ENCODE data around the gene UNC5C. TPM values are rescaled to one million over a fixed set of nuclear protein-coding genes. Genes with fewer than 3 reads are reported as not detected.

The UNC5C gene
- total and polyA plus RNA-seq, 4 experiments from 2014 or later: not detected

DNA sequence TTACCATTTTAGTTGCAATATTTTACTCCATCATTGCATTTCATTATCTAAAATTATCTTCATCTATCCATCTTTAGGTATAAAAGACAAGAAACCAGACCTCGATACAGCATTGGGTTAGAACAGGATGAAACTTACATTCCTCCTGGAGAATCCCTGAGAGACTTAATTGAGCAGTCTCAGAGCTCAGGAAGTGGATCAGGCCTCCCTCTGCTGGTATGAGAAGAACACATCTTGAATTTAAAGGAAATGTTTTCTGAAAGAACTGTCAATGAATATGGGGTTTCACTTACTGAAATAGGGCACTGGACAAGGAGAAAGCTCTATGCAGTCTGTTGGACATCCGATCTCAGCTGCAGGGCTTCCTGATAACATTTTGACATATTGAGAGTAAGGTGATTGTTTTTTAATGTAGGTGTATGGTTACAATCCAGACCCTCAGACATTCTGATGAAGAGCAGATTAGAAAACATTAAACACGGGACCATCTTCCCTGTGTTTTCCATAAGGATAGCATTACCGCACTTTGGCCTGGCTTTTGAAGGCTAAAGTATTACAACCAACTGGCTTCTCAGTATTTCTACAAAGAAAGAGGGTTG, 423.8 kb downstream of the UNC5C start:
- CTCF ChIA-PET (ENCODE audit: partially characterized antibody): interaction anchor here (1.9 kb wide), 1 partner anchor 505 kb away, joined by 5 read pairs; no protein-coding TSS in a partner anchor
- intact Hi-C loops (cut with micrococcal nuclease): loop anchor here (10.0 kb wide), 1 partner anchor 720 kb away; no protein-coding TSS in a partner anchor
- Mint-ChIP-seq H3K9me3 (no peaks in the 10 kb centered on the region), H3K27ac (no peak overlapping the region), H3K4me3 (no peak overlapping the region), H3K4me1 (peaks cover 0 to 2% (median 0%) of the 10 kb centered on the region in 4 donors), H3K36me3 (no peaks in the 10 kb centered on the region), H3K27me3 (peaks cover 0 to 2% of the 10 kb centered on the region in 2 donors)
- Histone ChIP-seq H3K36me3 (ENCODE audit: insufficient read depth, low read length) (no peaks in the 10 kb centered on the region), H3K27ac (ENCODE audit: low read depth, low read length) (no peak overlapping the region), H3K4me3 (ENCODE audit: low read length in 2 of 2) (no peak overlapping the region), H3K4me1 (ENCODE audit: insufficient read depth, low read length) (no peaks in the 10 kb centered on the region), H3K27me3 (ENCODE audit: insufficient read depth, low read length) (no peaks in the 10 kb centered on the region), H3K9me3 (ENCODE audit: control insufficient read depth in 1 of 2, low read length in 2 of 2) (no peaks in the 10 kb centered on the region)
- DNase-seq: no peak
- POLR2A ChIA-PET (ENCODE audit: partially characterized antibody): no interaction called here

DNA sequence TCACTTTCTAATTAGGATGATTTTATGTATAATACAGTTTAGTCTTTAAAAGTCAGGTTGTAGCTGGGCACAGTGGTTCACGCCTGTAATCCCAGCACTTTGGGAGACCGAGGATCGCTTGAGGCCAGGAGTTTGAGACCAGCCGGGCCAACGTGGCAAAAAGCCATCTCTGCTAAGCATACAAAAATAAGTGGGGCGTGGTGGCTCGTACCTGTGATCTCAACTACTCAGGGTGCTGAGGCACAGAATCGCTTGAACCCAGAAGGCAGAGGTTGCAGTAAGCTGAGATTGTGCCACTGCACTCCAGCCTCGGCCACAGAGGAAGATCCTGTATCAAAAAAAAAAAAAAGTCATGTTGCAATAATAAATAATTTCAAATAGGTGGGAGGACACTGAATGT, 426.8 kb downstream of the UNC5C start:
- Mint-ChIP-seq H3K4me3 (no peak overlapping the region), H3K27ac (no peak overlapping the region), H3K27me3 (peaks cover 0 to 2% of the 10 kb centered on the region in 2 donors), H3K4me1 (no peaks in the 10 kb centered on the region), H3K9me3 (no peaks in the 10 kb centered on the region), H3K36me3 (no peaks in the 10 kb centered on the region)
- intact Hi-C loops (cut with micrococcal nuclease): loop anchor here (10.0 kb wide), 1 partner anchor 717 kb away; no protein-coding TSS in a partner anchor
- Histone ChIP-seq H3K4me3 (ENCODE audit: low read length in 2 of 2) (no peak overlapping the region), H3K9me3 (ENCODE audit: control insufficient read depth in 1 of 2, low read length in 2 of 2) (no peaks in the 10 kb centered on the region), H3K27ac (ENCODE audit: low read depth, low read length) (no peak overlapping the region), H3K4me1 (ENCODE audit: insufficient read depth, low read length) (no peaks in the 10 kb centered on the region), H3K27me3 (ENCODE audit: insufficient read depth, low read length) (no peaks in the 10 kb centered on the region), H3K36me3 (ENCODE audit: insufficient read depth, low read length) (no peaks in the 10 kb centered on the region)
- no peak for DNase-seq
- POLR2A ChIA-PET (ENCODE audit: partially characterized antibody): no interaction called here
- CTCF ChIA-PET (ENCODE audit: partially characterized antibody): no interaction called here

DNA sequence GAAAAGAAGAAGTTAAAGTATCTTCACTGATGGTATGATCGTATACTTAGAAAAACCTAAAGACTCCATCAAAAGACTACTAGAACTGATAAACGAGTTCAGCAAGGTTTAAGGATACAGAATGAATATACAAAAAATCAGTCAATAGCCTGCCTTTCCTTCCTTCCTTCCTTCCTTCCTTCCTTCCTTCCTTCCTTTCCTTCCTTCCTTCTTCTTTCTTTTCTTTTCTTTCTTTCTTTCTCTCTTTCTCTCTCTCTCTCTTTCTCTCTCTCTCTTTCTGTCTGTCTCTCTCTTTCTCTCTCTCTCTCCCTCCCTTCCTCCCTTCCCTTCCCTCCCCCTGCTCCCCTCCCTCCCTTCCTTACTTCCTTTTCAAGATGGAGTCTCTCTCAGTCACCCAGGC, 428.3 kb downstream of the UNC5C start:
- H3K27ac Mint-ChIP-seq: no peak overlapping the region

DNA sequence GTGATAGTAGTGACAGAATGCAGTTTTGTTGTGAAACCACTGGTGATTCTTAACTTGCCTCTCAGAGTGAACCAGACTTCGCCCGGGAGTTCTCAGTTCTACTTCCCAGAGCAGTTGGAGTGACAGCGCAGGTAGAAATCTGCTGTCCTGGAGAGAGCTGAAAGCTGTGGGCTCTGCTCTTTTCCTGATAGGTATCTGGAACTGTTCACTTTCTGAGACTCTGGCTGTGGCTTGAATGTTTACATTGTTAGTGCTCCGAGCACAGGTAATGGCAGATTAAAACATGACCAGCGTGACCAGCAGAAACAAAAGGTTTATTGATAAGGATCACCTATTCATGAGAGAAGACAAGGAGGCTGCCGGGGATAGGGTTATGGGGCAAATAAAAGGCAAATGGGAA, 430.3 kb downstream of the UNC5C start:
- Histone ChIP-seq H3K27ac (ENCODE audit: low read depth, low read length) (no peak overlapping the region), H3K4me3 (ENCODE audit: low read length in 2 of 2) (no peak overlapping the region), H3K4me1 (ENCODE audit: insufficient read depth, low read length) (no peaks in the 10 kb centered on the region), H3K27me3 (ENCODE audit: insufficient read depth, low read length) (no peaks in the 10 kb centered on the region), H3K9me3 (ENCODE audit: control insufficient read depth in 1 of 2, low read length in 2 of 2) (no peaks in the 10 kb centered on the region), H3K36me3 (ENCODE audit: insufficient read depth, low read length) (no peaks in the 10 kb centered on the region)
- no peaks in the 10 kb centered on the region for H3K9me3 Mint-ChIP-seq
- no peak for DNase-seq
- POLR2A ChIA-PET (ENCODE audit: partially characterized antibody): no interaction called here
- H3K27me3 Mint-ChIP-seq: no peaks in the 10 kb centered on the region
- H3K27ac Mint-ChIP-seq: no peak overlapping the region
- CTCF ChIA-PET (ENCODE audit: partially characterized antibody): no interaction called here
- peaks cover 0 to 2% (median 0%) of the 10 kb centered on the region in 4 donors for H3K4me1 Mint-ChIP-seq
- intact Hi-C loops (cut with micrococcal nuclease): no loop called here
- no peaks in the 10 kb centered on the region for H3K36me3 Mint-ChIP-seq
- H3K4me3 Mint-ChIP-seq: no peak overlapping the region

More for the DNA sequence above, 428.3 kb downstream of the UNC5C start:
- no peak overlapping the region for H3K4me3 Mint-ChIP-seq
- no peak overlapping the region for H3K4me3 ChIP-seq (ENCODE audit: low read length in 2 of 2)
- no peaks in the 10 kb centered on the region for H3K4me1 ChIP-seq (ENCODE audit: insufficient read depth, low read length)
- H3K9me3 ChIP-seq (ENCODE audit: control insufficient read depth in 1 of 2, low read length in 2 of 2): no peaks in the 10 kb centered on the region
- no peaks in the 10 kb centered on the region for H3K36me3 ChIP-seq (ENCODE audit: insufficient read depth, low read length)
- H3K27ac ChIP-seq (ENCODE audit: low read depth, low read length): no peak overlapping the region
- H3K36me3 Mint-ChIP-seq: no peaks in the 10 kb centered on the region
- H3K27me3 Mint-ChIP-seq: peaks cover 0 to 2% of the 10 kb centered on the region in 2 donors
- ChIA-PET POLR2A (ENCODE audit: partially characterized antibody) (no interaction called here), CTCF (ENCODE audit: partially characterized antibody) (no interaction called here)
- intact Hi-C loops (cut with micrococcal nuclease): loop anchor here (10.0 kb wide), 1 partner anchor 716 kb away; no protein-coding TSS in a partner anchor
- no peaks in the 10 kb centered on the region for H3K27me3 ChIP-seq (ENCODE audit: insufficient read depth, low read length)
- no peaks in the 10 kb centered on the region for H3K4me1 Mint-ChIP-seq
- DNase-seq: no peak
- H3K9me3 Mint-ChIP-seq: no peaks in the 10 kb centered on the region

DNA sequence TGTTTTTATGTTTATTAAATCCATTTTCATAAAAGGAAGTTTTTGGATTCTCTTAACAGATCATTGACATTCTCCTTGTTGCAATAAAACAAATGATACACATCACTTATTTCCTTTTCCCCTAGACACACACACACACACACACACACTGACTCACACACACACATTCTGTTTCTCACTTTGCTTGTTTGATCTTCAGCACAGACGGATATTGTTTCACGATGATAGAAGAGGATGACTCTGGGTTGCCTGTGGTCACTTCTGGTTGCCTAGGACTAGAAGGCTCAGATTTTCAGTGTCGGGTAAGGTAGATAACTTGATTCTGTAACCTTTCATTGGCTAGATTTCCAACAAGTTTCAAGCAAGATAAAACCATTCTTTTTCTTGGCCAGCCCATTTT, 434.3 kb downstream of the UNC5C start:
- POLR2A ChIA-PET (ENCODE audit: partially characterized antibody): no interaction called here
- no peak overlapping the region for H3K4me3 Mint-ChIP-seq
- Histone ChIP-seq H3K27ac (ENCODE audit: low read depth, low read length) (no peak overlapping the region), H3K9me3 (ENCODE audit: control insufficient read depth in 1 of 2, low read length in 2 of 2) (no peaks in the 10 kb centered on the region), H3K4me3 (ENCODE audit: low read length in 2 of 2) (no peak overlapping the region), H3K4me1 (ENCODE audit: insufficient read depth, low read length) (no peaks in the 10 kb centered on the region), H3K27me3 (ENCODE audit: insufficient read depth, low read length) (no peaks in the 10 kb centered on the region), H3K36me3 (ENCODE audit: insufficient read depth, low read length) (no peaks in the 10 kb centered on the region)
- CTCF ChIA-PET (ENCODE audit: partially characterized antibody): no interaction called here
- H3K27ac Mint-ChIP-seq: no peak overlapping the region
- intact Hi-C loops (cut with micrococcal nuclease): no loop called here
- no peak for DNase-seq
- peaks cover 0 to 2% (median 0%) of the 10 kb centered on the region in 4 donors for H3K4me1 Mint-ChIP-seq
- H3K27me3 Mint-ChIP-seq: no peaks in the 10 kb centered on the region
- no peaks in the 10 kb centered on the region for H3K36me3 Mint-ChIP-seq
- H3K9me3 Mint-ChIP-seq: no peaks in the 10 kb centered on the region

Data from CD4-positive, alpha-beta memory T cell (primary cell).